HK-2 (cell line): ENCODE measurements around the gene CNGA2.

Source experiments
- DNase-seq: peaks from one replicate; pipeline ENCODE4 v3.0.0-alpha.2; 2018; ENCODE audit not compliant: unreplicated experiment

Gene CNGA2

DNA sequence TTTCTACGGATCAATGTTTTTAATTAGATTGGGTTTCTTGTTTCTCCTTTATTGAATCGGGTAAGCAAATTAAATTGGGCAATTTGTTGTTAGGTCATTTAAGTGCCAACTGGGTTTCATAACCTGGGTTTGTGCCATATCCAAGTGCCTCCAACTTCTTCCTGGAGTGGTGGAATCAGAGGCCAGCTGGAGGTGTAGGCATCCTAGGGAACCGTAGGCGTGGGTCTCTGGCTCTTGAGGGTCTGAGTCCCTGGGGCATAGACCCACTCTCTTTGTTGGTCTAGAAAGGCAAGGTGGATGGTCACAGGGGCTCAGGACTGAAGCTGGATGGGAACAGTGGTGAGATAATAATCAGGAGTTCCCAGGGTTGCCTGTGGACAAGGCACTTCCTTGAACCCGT lies 18.3 kb downstream of the CNGA2 start:
- no peak for DNase-seq

DNA sequence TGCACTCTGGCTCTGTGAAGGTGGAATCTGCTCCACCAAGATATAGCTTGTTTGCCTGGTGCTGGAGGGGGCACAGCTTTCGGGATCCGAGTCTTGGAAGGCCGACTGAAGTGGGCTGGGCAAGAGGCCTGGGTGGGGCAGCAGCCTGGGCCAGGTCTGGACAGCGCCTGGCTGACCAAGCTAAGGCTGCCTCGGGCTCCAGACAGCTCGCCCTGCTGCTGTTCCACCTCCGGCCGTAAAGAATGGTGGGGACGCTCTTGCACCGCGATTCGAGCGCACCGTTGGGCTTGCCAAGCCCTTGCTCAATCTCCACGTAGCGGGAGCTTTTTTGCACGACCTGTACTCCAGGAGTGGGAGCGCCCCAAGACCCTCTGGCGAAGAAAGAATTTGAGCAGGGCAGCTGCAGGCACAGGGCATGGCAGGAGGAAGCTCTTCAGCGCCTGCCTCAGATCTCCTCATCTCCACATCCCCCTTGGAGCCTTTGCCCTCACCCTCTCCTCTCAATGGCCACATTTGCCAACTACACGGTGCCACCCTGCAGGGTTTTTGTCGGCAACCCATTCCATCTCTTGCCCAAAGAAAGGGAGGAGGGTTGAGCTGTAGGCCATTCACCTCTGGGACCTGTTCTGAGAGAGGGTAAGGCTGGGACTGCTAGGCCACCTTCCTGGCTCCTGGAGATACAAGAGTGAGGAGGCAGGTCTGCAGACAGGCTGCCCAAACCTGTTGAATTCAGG lies 18.9 kb downstream of the CNGA2 start:
- DNase-seq: peak; percentile 49

DNA sequence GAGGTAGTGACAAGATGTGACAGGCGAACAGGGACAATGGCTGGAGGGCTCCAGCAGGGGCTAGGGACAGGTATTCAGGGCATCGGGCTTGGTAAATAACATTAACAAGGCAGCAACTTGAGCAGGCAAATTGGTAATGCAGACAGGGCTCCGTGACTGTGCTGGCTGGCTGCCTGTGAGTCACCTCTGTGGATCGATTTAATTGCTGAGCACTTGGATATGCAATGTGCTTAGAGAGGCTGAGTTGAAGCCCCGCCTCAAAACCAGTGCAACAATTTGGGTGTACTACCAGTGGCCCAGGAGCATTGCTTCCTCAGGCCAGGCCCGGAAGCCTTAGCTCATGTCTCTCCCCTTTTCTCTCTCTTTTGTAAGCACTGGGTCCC lies 19.5 kb downstream of the CNGA2 start:
- no peak for DNase-seq

DNA sequence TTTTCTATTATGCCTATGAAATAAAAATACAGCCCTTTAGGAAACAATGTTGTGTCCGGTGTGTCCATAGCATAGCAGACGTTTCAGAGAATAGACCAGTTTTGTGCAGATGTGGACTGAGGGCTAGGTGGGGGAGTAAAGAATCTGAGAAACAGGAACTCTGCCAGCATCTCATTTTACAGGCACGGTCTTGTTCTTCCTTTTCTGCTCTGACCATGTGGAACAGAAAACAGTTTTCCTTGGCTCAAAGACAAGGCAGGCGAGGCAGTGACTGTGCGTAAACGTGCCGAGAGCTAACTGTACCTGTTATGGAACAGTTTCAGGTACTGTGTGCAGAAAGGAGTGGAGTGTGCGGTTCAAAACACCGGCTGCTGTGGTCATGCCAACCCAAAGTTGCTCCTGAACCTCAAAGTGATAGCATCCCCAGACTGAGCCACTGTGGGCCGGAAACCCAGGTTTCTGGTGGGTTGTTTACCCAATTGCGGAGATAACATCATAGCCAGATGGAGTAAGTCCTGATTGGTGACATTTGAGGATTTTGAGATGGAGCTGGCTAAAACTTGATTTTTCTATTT lies 20.2 kb downstream of the CNGA2 start:
- no peak for DNase-seq

DNA sequence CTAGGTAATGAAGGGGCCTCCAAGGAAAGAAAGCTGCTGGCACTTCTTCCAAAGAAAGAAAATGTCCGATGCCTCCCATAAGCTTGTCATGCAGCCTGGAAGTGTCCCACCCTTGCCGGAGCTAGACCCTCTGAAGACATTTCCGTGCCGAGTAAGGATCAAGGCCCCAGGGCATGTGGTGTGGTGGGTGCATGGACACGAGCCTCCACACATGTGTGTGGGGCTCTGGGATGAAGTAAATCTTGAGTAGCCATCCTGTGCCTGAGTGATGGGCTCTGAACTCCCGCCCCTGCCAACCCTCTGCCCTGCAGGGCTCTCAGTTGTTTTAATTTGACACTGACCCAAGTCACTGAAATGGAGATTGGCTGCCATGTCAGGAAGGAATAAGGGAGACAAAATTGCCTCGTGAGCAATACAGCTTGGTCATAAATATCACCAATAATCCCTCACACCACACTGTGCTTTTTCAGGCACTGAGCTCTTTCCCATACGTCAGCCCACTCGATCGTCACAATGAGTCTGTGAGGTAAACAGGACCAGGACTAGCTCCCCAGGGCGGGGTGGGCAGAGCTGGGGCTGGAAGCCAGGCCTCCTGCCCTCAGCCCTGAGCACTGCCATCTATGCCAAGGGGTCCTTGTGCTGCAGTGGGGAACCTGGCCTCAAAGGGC lies 24.6 kb downstream of the CNGA2 start:
- DNase-seq: no peak

DNA sequence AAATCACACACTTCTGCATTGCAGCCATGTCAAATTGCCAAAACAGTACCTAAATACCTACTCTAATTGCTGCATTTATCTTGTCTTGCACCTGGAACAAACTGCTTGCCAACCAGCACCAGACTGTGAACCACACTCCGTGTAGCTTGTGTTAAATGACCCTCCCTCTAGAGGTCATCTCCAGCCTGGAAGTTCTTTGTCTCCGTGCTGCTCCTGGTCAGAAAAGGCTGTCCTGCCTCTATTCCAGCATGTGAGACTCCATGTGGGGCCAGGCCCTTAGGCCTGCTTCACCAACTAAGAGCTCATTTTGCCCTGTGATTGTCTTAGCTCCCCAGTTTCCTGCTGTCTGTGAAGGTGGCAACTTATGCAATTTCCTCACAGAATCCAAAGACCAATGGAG lies 28.3 kb downstream of the CNGA2 start:
- DNase-seq: no peak

DNA sequence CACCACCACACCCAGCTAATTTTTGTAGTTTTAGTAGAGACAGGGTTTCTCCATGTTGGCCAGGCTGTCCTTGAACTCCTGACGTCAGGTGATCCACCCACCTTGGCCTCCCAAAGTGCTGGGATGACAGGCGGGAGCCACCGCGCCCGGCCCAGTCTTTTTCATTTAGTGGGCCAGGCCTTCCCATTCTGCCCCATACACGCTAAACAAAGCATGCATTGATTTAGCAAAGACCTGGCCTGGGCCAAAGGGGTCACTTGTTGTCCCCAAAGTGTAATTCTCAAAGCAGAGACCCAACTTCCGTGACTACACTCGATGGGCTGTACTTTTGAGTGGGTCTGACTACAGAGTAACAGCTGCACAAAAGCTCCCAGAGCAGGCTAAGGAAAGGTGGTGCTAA lies 29.2 kb downstream of the CNGA2 start:
- no peak for DNase-seq

DNA sequence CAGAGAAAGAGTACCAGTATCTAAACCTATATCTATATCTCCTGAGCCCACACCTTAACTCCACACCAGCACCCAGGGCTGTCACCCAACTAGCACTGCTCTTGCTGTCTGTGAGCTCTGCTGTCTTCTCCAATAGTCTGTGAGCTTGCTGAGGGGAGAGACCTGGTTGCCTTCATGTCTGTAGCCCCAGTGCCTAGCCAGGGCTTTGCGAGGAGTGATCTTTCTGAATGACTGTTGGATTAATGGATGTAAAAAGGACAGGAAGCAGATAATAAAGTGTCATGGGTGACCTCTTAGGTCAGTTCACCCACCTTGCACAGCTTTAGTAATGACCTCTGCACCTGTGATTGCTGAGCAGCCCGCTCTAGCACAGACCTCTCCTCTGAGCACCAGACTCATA lies 30.5 kb downstream of the CNGA2 start:
- DNase-seq: no peak

DNA sequence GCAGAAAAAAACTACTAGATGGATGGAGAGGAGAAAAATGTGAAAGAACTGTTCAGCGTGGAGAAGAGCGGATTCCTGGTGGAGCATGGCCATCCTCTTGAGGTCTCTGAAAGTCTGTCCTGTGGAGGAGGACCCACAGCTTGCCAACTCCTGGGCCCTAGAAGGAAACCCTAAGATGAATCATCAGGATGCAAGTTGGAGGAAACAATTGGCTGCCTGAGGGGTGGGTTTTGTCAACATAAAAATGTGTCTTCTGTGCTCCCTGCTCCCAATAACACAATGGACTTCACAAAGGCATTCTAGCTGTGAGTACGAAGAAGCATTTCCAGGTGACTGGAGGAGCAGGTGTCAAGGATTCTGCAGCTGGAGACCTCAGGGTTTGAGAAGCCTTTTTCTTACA lies 37.2 kb downstream of the CNGA2 start:
- DNase-seq: no peak

DNA sequence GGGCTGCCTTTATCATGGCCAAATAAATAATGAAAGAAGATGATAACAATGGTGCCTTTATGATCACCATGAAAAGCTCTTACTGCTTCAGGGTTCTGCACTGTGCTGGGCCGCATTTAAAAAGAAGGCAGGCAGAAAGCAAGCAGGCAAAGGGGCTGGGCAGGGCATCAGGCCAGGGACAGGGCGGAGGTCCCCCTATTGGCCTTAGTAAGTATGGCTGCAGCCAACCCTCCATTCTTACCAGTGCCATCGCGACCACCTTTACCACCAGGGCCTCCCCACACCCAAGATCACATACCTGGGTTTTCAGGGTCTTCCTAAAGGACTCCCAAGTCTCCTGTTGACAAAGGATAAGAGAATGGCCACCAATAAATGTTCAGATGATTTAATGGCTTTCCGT lies 38.9 kb downstream of the CNGA2 start:
- DNase-seq: no peak

DNA sequence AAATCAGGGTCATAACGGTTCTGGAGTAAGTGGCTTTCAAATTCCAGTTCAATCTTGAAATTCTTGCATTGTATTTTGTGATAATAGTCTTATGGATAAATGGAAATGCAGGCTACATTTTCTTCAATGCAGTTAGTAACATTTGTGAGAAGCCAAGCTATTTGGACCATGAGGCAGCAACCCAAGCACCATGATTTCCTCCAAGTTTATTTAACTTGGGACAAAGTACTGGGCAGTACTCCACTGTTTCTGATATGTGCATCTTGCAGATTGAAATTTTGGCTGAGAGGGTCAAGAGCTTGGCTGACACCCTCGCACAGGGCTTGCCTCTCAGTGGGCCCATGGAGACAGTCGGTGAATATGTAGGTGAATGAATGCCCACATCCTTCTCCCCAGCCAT lies 39.9 kb downstream of the CNGA2 start:
- DNase-seq: no peak

DNA sequence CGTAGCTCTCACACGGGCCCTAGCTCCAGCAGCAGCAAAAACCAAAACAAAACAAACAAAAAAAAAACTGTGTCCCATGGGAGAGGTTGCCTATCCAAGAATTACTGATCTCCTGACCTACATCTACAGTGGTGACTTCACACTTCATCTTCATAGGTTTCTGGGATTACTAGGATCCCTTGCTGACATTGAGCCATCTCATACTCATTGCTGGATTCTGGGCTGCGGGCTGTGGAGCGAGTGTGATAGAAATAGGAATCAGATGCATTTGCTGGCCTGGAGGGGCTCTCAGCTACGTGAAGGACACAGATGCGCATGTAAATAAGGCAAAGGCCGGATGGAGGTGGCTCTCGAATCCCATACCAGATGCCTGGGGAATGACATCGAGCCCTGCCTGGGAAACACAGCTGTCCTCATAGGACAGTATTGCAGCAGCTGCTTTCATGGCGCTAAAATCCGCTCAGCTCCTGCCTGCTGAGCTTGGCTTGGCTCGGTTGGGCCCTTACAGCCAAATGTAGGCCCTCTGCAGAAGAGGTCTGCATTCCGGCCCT lies 41.7 kb downstream of the CNGA2 start:
- no peak for DNase-seq

DNA sequence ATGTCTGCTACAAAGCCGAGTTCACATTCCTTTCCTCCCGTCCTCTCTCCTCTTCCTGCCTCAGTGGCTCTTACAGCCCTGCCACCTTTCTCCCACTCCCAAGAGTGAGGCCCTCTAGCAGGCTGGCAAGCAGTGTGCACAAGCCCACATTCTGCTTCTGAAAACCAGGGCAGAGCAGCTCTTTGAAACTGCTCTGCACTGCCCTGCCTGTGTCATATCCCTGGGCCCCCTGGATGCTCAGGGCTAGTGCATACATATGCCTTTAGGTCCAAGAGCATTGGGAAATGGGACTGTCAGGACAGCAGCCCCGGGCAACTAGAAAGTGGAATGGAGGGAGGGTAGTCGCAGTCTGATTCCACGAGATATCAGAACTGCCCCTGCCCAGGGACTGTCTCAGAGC lies 42.4 kb downstream of the CNGA2 start:
- no peak for DNase-seq

DNA sequence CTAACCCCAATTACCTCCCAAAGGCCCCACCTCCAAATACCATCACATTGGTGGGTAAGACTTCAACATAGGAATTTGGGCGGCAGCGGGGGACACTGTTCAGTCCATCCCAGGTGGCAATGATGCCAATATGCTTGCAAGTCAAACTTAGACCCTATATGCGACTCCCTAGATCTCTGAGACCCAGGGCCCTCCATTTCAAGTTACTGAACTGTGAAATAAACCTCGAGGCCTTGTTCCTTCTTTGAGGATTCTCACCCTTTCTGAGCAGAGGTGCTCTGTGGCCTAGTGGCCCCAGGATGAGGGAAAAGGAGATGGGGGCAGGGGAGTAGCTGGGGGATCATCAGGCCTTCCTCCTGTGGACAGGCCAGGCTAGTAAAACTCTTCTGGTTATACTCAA lies 44.7 kb downstream of the CNGA2 start:
- DNase-seq: no peak

DNA sequence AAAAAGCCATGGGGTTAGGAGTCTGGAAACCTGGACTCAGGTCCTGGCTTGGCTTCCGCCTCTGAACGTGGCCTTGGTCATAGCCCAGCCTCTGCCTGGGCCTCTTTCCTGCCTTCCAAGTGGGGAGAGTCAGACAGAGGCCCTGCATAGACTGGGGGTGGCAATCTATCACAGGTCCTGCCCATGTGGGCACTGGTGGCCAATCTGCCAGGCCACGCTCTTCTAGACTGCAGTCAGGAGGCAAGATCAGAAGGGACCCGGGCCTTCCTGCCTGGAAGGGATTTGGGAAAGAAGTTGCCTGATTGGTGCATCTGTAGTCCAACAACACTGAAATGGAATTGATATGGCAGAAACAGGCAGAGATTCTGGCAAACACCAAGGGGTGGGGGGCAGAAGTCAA lies 46.1 kb downstream of the CNGA2 start:
- no peak for DNase-seq

DNA sequence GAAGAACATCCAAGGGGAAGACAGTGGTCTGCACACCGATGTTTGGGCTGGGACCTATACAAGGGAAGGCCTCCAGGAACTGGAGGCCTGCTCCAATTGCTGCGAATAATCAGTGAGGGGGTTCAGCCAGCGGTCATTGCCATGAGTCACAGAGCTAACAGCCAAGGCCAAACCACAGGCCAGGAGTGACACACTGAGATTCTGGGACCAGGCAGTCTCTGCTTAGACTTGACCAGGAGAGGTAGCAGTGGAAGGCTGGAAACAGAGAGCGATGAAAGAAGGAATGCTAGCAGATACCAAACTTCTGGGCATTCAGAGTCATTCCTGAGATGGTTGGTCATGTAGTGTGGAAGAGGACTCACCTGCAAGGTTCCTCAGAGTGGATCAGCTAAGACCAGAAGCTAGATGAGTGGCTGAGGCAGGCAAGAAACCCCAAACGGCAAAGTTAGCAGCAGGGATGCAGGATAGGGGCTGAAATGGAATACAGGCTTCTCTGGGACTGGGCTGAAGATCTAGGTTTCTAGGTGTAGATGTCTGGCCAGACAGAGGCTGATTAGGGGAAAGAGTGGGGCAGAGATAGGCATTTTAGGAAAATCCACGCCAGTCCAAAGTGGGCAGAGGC lies 54.7 kb downstream of the CNGA2 start:
- peak; percentile 38 for DNase-seq

DNA sequence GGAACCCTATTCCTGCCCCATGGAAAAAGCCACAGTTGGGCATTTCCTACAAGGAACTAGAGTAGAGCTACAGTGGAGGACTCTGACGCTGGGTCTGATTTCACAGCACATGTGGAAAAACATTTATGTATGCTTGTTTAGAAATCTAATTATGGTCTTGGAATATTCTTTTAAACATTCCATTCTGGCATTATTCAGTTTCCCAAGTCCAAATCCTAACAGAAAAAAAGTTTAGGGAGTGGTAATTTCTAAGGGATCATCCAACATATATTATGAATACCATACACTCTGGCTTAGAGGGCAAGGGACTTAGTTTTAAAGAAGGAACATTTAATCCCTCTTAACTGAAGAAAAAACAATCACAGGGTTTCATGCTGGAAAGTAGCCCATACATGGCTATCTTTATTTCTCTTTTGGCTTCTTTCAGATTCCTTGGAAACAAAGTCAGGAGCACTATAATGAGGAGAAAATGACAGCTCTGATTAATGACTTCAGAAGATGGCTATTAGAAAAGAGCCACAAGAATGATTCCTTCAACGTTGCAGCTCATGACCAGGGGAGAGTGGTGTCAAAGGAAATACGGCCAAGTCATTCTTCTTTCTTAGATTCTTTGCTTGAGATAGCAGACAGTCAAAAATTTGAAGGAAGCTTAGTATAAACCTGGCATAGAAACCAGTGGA lies 56.1 kb downstream of the CNGA2 start:
- DNase-seq: no peak

DNA sequence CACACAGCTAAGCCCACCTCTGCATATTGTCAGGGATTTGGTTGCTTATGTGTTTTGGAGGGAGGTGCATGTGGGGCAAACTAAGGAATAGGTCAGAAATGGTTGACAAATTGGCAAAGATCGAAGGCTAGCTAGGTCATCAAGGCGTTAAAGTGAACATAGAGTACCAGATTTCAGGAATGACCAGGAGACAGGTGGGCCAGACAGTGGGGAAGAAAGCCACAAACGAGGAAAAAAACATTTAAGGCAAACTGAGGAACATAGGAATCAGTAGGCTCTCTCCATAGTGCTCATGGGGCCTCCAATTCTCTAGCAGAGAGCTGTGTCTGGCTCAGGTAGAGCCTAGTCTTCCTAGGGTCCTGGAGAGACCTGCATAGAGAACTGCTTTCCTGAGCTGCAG lies 57.4 kb downstream of the CNGA2 start:
- DNase-seq: no peak

DNA sequence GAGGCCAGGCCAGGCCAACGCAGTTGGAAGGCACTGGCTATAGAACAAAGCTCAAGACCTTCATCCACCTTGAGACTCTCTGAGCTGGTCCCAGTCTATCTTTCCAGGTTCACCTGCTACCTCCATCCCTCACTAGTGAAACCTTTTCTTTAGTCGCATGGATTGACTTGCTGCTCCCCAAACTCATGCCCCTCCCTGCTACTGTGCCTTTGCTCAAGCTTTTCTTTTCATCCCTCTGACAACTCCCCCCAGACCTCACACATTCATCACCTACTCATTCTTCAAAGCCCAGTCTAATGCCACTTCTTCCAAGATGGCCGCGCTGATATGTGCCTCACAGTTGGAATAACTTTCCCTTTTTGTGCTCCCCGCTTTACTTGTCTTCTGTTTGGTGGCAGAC lies 58.0 kb downstream of the CNGA2 start:
- DNase-seq: no peak

DNA sequence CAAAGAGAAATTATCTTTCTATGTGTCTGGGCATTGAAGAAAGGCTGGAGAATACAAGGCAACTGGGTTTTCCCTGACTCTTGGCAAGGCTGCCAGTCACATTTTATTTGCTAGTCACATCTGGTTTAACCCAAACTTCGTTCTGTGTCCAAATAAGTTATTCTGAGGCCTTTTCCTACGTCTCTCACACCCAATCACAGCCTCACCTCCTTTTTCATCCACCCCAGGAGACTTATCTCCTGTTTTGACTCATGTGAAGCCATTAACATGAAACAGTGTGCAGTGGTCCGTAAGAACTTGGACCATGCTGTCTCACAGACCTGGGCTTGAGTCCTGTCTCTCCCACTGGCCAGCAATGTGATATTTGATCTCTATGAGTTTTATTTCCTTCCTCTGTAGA lies 59.3 kb downstream of the CNGA2 start:
- no peak for DNase-seq
